COLO668 (cell line): ENCODE results near the gene PWWP2B.

Source experiments
- DNase-seq: peaks from one replicate; lab custom pipeline; 2025; ENCODE audit not compliant: unreplicated experiment; lab: John Stamatoyannopoulos, UW

Gene PWWP2B

DNA sequence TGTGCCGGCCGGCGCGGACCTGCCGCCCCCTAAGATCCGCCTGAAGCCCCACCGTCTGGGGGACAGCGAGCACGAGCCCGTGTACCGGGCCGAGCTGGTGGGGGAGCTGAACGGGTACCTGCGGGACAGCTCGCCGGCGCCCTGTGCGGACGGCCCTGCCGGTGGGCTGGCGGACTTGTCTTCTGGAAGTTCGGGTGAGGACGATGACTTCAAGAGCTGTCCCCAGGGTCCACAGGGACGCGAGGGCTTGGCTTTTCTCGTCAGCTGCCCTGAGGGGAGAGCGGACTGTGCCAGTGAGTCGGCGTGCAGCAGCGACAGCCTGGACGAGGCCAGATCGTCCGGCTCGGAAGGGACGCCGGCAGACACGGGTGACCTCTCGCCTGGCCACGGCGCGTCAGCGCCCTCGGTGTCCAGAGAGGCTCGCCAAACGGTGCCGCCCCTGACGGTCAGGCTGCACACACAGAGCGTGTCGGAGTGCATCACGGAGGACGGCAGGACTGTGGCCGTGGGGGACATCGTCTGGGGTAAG, 8.5 kb downstream of the PWWP2B start:
- DNase-seq, result no peak

DNA sequence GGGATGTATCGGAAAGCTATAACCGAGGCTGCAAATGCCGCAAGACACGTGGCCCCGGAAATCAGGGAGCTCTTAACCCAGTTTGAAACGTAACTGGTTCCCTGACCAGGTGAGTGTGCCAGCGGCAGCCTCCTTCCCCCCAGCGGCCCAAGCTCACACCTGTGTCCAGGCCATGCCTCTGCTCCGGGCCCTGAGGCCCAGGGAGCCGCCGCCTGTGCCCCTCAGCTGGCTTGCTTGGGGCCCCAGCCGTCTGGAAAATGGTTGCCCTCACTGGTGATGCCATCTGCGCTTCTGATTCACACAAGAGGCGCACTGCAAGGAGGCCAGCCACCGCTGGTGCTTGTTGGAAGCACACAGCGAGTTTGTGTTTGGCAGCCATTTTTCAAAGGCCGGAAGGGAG, 9.2 kb downstream of the PWWP2B start:
- no peak for DNase-seq

DNA sequence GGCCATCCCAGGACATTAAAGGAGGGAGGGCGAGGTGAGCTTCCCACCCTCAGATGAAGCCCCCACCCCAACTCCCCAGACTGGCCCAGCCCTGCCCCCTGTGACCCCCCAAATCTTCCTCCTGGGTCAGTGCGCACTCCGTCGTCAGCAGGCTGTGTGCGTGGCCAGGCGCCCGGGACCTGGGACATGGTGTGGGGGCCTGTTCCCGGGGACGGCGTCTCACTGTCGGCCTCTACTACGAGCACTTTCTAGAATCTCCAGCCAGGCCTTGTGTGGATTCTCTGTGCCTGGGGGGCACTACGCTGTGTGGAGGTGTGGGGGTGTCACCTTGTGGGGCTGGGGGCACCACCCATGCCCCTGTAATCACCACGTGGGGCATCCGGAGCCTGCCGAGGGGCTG, 9.8 kb downstream of the PWWP2B start:
- DNase-seq, result no peak

DNA sequence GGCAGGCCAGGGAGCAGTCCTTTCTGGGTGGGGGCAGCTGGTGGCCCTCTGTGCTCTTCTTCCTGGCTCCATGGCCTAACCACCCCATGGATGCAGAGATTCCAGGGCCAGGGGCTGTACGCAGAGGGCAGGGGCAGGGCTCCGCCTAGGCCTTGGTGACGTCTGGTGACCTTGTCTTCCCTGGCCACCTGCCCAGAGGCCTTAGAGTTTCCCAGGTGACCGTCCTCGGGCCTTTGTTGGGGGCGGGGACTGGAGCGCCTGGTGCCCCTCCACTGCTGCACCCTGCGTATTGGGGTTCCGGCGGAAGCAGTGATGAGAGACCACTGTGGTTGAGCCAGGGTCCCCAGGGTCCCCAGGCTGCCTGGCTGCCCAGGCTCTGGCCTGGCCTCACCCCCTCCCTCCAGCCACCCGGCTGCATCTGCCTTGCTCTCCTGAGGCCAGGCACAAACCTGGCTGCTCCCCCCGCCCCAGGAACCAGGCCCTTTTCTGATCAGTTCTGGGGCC, 10.3 kb downstream of the PWWP2B start:
- peak; percentile 43 for DNase-seq

DNA sequence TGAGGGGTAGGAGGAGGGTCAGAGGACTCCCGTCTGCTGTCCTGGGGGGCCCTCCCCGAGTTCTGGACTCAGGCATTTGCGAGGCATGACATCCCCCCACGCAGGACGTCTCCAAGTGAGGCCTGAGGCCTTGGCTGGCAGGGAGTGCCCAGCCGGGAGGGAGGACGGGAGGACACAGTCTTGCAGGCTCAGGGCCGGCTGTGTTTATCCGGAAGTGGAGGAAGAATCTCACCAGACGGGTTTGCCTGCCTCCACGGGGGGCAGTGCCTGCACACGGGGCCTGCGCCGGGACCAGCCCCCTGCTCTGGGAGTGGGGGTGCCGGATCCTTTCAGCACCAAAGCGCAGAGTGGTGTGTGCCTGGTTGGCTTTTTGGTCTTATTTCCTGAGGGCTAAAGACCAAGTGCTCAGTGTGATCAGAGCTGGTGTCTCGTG, 10.9 kb downstream of the PWWP2B start:
- peak; percentile 87 for DNase-seq

DNA sequence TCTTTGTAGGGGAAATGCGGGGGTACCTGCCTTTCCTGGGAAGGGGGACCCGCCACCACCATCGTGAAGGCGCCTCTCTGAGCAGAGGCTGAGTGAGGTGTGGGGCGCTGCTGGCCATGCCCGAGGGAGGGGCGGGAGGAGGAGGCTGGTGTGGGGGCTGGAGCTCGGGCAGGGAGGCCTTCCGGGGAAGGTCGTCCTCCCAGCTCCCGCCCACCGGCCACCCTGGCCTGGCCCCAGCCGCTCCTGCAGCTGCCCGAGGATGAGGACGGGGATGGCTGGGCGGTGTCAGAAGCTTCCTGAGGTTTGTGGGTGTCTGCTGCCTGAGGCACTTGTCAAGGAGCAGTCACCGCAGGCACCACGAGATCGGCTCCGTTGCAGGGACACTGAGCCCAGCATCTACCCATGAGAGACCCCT, 11.4 kb downstream of the PWWP2B start:
- DNase-seq, result peak; percentile 70

DNA sequence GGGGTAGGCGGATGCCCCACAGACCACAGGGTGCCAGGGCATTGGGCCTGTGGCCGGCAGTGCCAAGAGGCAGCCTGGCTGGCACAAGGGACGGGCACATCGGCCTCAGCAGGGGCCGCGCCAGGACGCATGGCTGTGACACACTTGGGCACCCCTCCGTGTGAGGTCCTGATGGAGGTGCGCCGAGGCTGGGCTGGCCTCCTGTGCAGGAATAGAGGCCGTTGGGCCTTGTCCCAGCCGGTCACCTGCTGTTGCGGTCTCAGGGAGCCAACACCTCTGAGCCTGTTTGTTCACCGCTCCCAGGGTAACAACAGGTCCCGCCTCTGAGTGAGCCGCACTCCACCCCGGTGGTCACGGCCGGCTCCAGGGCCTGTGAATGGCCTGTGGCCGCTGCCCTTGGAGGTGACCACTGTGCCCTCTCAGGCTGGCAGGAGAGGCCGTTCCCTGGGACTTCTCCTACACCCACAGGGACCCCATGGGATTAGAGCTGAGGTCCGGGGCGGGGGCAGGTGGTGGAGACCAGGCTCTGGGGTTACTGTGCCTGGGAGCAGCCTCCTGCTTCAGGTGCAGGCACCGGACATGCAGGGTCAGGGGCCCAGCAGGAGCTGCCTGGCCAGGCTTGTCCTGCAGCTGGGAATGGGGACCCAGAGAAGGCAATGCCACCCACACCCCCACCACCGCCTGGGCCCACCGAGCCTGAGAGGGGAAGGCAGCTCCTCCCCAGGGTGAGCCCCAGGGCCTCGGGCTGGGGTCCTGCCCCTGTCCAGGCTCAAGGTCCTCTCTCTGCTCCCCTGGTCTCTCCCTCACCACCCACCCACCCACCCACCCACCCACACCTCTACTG, 12.0 kb downstream of the PWWP2B start:
- DNase-seq, result peak; percentile 75

DNA sequence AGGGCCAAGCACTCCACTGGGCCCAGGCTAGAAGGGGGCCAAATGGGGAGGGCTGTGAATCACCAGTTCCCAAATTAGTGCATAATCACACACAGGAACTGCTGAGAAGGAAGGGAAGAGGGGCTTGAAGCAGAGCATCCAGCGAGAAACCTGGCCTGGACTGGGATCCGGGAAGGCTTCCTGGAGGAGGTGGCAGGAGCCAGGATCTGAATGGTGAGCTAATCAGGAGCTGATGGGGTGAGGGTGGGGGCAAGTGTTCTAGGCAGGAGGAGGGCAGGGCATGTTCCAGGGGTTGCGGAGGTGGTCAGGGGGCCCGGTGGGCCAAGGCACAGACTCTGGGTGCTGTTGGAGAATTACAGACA, 12.6 kb downstream of the PWWP2B start:
- peak; percentile 5 for DNase-seq

DNA sequence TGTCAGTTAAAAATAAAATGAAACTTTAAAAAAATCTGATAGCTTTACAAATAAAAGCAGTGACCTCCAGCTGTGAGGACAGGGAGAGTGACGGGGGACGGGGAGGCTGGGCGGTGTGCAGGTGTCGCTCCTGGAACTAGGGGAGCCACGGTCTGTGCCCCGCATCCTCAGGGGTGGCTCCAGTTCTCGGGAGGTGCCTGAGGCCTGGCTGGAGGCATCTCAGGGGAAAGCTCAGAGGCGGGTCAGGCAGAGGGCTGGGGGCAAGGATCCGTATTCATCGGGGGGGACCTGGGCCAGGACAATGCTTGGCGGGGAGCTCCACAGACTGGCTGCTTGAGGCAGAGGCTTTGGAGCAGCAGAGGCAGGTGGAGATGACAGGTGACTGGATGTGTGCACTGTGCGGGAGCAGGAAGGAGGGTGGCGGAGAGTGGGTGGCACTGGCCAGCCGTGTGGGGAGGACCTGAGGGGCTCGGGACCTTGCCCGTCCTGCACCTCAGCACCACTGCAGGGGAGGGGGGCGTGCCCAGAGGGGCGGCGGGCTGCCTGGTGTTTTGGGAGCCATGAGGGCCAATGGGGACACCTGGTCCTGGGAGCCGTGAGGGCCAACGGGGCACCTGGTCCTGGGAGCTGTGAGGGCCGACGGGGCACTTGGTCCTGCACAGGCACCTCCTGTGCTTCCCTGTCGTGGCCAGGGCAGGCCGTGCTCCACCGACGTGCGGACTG, 13.2 kb downstream of the PWWP2B start:
- peak; percentile 51 for DNase-seq

DNA sequence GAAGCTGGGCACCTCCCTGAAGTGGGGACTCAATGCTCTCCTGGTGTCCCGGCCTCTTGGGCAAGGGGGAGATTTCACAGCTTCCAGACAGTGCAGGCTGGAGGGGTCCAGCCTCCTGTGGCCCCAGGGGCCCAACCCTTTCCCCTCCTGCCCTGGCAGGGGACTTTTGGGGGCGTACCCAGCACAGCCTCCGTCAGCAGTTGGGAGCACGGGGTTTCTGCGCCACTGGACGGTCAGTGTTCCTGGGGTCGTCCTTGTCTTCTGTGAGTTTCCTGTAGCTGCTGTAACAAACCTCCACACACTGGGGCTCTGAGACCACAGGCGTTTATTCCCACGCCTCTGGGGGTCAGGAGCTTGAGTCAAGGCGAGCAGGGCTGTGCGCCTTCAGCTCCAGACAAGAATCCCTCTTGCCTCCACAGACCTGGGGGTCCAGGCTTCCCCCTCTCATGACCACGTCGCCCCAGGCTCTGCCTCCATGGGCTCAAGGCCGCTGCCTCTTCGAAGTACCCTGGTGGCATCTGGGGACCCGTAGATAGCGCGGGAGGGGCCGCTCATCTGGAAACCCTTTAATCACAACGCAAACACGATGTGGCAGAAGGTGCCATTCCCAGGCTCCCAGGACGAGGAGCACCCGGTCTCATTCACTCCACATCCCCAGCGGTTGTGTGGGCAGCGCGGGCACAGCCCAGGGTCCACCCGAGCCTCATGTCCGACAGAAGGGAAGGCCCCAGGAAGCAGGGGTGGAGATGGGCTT, 14.0 kb downstream of the PWWP2B start:
- no peak for DNase-seq

DNA sequence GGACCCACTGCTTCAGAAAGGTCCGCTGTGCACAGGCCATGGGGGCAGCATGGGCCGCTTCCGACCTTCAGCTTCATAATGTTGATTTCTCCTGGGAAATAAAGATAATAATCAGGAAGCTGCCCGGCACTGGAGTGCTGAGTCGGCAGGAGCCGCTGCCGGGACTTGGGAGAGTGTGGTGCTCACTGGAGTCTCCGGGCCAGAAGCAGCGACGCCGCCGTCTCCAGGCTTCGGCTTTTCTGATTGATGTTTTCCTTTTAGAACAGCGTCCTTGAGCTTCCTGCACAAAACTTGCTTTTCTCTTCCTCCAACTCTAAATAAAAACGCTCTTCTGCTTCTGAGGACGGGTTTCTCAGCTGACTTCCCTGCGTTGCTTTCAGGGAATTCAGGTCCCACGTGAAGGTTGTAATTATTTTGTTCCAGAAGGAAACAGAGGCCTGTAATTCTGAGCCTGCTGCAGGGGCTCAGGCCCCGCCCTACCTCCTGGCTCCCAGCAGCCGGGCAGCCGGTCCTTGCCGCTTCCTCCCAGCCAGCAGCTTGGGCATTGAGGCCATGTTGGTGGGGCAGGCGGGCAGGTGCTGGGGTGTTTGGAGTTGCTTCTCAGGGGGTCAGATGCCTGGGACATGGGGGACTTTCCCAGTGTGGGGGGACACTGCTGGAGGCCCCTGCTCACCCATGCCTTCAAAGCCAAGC, 14.7 kb downstream of the PWWP2B start:
- peak; percentile 52 for DNase-seq

DNA sequence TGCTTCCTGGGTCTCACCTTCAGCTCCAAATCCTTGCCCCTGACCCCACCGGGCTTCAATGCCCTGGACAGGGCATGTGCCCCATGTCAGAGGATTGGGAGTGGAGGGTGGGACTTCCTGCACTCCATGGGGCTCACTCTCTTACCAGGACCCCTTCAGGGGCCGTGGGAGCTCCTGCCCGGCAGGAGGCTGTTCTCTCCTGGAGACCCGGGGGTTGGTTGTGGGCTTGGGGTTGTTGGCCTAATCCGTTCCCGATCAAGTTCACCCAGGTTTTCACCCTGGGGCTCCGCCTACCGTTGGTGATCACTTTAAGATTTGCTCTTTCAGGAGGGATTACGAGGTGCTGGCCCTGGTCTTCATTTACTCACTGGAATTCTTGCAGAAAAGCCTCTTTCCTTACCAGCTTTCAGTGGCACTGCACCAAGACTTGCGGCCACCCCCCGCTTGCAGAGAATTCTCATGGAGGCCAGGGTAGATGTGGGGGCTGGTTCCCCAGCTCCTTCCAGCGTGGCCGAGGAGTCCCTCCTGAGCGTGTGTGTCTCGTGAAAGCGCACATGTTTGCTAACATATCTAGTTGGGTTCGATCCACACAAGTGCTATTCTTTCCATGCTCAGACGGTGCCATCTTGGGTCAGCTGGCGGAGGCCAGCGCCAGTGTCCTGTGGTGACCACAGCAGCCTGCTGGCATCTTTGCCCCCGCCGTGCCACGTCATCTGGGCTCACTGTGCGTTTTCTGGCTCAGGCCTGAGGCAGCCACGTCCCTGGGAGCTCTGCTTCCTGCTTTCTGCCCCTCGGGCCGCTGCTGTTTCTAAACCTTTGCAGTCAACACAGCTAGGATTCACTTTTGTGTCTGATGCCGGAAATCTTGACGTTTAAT, 15.6 kb downstream of the PWWP2B start:
- DNase-seq, result no peak

DNA sequence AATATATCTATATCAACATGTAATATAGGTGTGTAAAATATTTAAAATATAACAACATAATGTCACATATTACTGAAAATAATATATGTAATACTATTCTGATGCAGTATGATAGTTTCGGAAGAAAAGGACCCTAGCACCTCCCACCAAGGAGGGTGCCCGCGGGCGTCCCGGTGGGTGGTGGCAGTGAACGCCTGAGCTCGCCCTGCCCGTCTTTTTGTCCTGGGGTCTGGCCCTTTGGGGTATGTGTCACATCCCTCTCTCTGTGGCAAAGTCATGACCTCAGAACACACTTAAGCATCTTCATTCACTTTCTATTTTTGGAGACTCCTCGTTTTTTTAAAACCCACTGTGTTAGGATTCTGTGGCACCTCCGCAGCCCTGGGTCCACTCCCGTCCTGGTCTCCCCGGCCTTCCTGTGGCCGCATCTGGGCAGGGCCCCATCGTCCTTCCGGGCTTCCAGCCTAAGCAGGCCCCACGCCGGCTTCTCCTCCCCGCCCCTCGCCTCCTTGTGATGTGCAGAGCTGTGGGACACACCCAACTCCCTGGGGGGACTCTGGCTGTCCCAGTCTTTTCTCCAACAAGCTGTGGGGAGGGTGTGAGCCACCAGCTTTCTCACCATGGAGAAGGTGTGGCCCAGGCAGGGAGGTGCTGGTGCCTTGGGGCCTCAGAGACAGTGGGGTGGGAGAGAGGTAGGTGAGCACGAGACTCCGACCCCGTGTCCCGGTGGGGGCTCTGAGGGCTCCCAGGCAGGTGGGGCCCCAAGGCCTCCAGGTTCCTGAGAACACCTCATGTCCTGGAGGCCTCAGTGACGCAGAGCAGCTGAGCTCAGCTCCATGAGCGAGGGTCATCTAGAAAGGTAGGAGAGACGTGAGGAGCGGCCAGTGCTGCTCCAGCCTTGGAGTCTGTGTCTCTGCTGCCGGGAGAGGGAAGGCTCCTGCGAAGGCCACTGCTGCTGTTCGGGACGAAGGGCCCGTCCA, 16.5 kb downstream of the PWWP2B start:
- DNase-seq, result no peak

DNA sequence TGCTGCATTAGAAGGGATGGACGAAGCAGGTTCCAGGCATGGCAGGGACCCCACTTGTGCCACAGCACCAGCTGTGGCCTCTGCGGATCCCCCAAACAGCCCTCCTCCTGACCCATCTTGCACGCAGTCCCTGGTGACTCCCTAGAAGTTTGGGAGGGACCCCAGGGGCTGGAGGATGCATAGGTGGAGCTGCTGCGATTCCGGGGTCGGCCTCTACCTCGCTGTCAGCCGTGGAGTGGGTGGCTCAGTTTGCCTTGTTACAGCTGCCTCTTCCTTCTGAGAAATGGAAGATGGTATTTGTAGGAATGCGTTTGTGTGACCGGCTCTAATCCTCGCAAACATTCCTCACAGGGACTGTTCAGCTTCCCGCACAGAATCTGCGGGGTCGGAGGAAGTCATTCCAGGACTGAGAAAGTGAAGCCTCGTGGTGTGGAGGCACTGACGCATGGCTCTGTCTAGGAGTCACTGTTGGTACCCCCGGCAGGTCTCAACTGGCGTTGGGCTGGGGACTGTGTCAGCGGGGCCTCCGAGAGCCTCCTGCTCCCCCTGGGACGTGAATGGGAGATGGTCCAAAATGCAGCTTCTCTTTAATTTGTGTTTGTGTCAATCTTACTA, 17.5 kb downstream of the PWWP2B start:
- no peak for DNase-seq

DNA sequence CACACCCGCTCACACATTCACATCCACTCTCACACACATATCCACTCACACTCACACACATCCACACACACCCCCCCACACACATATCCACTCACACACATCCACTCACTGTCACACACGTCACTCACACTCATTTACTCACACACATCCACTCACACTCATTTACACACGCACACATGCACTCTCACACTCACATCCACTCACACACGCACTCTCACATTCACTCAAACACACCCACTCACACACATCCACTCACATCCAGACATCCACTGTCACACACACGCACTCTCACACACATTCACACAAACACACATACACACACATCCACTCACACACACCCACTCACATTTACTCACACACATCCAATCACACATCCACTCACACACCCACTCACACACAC, 18.3 kb downstream of the PWWP2B start:
- no peak for DNase-seq

DNA sequence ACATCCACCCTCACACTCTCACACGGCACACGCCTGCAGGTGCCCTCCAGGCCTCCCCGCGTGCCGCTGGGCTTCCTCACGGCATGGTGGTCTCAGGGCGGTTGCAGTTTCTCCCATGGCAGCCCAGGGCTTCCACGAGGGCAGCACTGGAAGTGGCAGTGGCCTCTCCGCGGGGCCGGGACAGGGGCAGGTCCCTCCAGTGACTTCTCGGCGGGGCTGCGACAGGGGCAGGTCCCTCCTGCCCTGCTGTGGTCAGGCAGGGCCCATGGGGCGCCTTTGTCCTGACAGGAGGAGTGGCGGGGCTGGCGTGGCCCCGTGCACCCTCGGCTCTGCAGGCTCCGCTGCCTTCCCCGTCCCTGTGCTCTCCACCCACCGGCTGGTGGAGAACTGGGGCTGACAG, 19.0 kb downstream of the PWWP2B start:
- DNase-seq, result no peak

DNA sequence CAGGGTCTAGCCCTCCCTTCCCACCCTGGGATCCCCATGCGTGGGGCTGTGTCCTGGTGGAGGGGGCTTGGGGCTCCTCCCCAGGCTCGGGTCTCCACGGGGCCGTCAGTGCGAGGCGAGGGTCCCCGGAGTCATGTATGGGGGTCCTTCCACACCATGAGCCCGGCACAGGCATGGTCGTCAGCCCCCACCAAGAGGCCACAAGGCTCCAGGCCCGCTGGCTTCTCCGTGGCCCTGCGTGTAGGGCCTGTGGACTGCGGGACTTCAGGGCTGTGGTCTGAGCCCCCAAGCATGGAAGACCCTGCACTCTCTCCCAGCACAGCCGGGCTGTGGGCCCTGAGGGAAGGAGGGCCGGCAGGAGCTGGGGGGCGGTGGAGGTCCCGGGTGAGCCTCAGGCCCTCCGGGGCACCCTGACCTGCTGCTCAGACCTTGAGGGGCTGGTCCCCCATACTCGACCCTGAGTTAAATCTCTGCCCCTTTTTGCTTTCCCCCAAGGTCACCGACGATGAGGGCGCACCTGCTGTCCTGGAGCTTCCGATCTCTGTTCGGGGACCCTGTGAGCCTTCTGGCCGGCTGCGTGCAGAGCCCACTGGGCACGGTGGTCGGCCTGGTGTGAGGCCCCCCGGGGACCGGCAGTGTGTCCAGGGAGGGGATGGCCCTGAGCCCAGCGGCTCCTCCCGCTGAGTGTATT, 19.7 kb downstream of the PWWP2B start:
- no peak for DNase-seq
